ENCODE results near the gene DCN.

Gene DCN

DNA sequence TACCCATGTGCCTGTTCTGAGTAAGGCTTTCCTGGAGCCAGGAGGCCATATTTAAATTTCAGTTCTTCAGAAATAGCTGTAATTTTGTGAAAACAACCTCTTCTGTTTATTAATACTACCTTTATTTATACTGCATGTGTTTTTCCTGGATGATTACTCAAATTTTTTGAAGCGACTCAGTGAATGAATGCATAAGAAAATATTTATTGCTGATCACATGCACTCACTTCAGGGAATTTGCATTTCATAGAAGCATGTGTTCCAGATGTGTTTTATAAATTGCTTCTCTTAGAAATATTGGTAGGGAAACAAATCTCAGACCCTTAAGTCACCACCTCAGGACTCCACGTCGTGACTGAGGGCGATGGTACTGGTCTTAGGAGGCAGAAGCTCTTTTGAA lies 21.8 kb upstream of the DCN start:
- no peak for DNase-seq (ENCODE audit: extremely low read depth, low read depth)

DNA sequence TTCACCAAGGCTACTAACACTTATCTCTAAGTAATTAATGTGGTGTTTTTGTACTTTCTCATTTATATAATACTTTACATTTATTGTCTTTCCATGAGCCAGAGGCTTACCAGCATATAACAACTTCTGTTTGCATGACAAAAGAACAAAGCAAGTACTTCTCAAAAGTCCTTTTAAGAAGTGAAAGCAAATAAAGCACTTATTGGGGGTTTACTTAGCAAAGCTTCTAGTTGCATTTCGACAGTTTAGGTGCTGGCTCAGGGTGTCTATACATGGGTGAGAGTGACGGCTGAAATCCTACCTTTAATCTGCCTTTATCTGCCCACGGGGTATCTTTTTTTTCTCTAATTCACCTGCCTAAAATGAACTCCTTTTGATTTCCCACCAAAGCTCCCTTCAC lies 21.0 kb upstream of the DCN start:
- DNase-seq (ENCODE audit: extremely low read depth, low read depth) = no peak
- no peak for TF ChIP-seq CTCF (IDR thresholded peaks at IDR 0.05; ENCODE audit: low read depth, low read length)

More for the DNA sequence above, 21.8 kb upstream of the DCN start:
- TF ChIP-seq CTCF (IDR thresholded peaks at IDR 0.05; ENCODE audit: low read depth, low read length) = no peak

GRCh38 chr12:91202390-91202789 lies 19.8 kb upstream of the DCN start:
- TF ChIP-seq CTCF (IDR thresholded peaks at IDR 0.05; ENCODE audit: low read depth, low read length) = no peak
- DNase-seq (ENCODE audit: extremely low read depth, low read depth) = no peak

DNA sequence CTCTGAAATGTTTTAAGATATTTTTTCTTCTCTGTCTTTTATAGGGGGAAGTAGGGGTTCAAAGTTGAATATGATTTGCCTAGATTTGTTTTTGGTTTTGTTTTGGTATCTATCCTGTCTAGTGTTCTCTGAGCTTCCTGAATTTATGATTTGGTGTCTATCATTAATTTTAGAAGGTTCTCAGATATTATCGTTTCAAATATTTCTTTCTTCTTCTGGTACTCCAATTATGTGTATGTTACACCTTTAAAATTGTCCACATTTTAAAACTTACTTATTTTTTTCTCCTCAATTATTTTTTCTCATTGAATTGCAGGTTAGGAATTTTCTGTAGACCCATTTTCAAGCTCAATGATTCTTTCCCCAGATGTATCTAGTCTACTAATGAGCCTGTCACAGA lies 13.8 kb upstream of the DCN start:
- TF ChIP-seq CTCF (IDR thresholded peaks at IDR 0.05; ENCODE audit: low read depth, low read length) = no peak
- DNase-seq (ENCODE audit: extremely low read depth, low read depth) = no peak

GRCh38 chr12:91194500-91194899 lies 11.9 kb upstream of the DCN start:
- TF ChIP-seq CTCF (IDR thresholded peaks at IDR 0.05; ENCODE audit: low read depth, low read length) = no peak
- DNase-seq (ENCODE audit: extremely low read depth, low read depth) = no peak

- DNase-seq (ENCODE audit: extremely low read depth, low read depth) = no peak
- no peak for TF ChIP-seq CTCF (IDR thresholded peaks at IDR 0.05; ENCODE audit: low read depth, low read length)
Observed at GRCh38 chr12:91191513-91192111, 9.0 kb upstream of the DCN start.

DNA sequence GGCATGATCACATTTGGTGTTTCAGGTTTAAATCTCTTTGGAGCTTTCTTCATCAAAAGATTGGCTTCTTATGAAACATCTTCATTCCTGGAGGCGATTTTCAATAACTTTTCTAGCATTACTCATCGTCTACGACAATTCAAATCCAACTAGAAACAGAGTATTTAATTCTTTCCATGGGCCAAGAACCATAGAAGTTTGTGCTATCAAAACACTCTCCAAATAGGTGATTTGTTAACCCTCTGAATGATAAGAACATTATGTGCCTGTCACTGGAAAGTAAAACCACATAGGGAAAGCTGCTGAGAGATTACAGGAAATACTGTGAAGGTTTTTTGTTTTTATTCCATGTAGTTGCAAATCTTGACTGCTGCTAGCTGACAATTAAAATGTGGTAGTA lies 6.9 kb upstream of the DCN start:
- peak; percentile 10 for DNase-seq (ENCODE audit: extremely low read depth, low read depth)
- no peak for TF ChIP-seq CTCF (IDR thresholded peaks at IDR 0.05; ENCODE audit: low read depth, low read length)
